Measurements from ENCODE around the gene SLC45A1.

The SLC45A1 gene

DNA sequence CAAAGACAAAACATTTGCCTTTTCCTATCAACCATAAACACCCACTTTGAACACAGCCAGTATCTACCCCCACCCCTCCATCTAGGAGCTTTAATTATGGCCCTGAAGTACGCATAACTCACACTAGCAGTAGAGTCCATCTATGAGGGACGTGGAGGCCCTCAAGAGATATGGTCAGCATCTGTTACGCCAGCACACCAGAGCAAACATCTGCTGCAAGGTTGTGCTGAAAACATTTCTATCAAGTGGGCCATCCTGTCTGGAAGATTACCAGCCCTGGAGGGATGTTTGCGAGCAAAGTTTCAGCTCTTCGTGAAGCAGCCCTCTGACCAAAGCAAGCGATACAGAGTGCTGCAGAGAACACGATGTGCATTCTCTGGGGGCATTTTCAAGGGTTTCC lies 74.6 kb downstream of the SLC45A1 start:
- DNase-seq (ENCODE audit: low read depth), result no peak
- TF ChIP-seq, protein P1, sequence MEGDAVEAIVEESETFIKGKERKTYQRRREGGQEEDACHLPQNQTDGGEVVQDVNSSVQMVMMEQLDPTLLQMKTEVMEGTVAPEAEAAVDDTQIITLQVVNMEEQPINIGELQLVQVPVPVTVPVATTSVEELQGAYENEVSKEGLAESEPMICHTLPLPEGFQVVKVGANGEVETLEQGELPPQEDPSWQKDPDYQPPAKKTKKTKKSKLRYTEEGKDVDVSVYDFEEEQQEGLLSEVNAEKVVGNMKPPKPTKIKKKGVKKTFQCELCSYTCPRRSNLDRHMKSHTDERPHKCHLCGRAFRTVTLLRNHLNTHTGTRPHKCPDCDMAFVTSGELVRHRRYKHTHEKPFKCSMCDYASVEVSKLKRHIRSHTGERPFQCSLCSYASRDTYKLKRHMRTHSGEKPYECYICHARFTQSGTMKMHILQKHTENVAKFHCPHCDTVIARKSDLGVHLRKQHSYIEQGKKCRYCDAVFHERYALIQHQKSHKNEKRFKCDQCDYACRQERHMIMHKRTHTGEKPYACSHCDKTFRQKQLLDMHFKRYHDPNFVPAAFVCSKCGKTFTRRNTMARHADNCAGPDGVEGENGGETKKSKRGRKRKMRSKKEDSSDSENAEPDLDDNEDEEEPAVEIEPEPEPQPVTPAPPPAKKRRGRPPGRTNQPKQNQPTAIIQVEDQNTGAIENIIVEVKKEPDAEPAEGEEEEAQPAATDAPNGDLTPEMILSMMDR (IDR thresholded peaks at IDR 0.05; ENCODE audit: control insufficient read depth, insufficient read depth, low read depth, low read length, missing control alignments), result no peak
- H3K4me3 ChIP-seq (ENCODE audit: control insufficient read depth, low read depth, low read length), result no peak overlapping the region

Data from AG09309 (cell line).